ENCODE results near the gene EPG5. TPM values are rescaled to one million over a fixed set of nuclear protein-coding genes. Genes with fewer than 3 reads are reported as not detected.
A peak's percentile ranks its signal among the peaks of the same experiment; 100 is the strongest.
"Not testable (repeated sequence)": the region's sequence is repeated elsewhere in the genome, so short reads cannot be mapped to it uniquely, and the experiment has no call there.

Gene EPG5
- total and polyA plus RNA-seq, 7 experiments from 2014 or later: 6.3 to 54.8 (median 26.8) TPM

GRCh38 chr18:45854036-45854586, 113.0 kb downstream of the EPG5 start:
- H3K27me3 ChIP-seq (ENCODE audit: control insufficient read depth in 2 of 2, insufficient read depth in 2 of 2, low read length in 2 of 2): no peaks in the 10 kb centered on the region
- CTCF ChIA-PET: interaction anchor here (0.6 kb wide), 1 partner anchor 1280 kb away, joined by 3 read pairs; no protein-coding TSS in a partner anchor
- POLR2A ChIA-PET: no interaction called here
- H3K9me3 ChIP-seq (ENCODE audit: control insufficient read depth in 2 of 3, low read length in 3 of 3): no peaks in the 10 kb centered on the region
- H3K27me3 Mint-ChIP-seq: no peaks in the 10 kb centered on the region
- no peak overlapping the region for H3K4me3 ChIP-seq (ENCODE audit: low read length)
- DNase-seq: no peak
- peaks cover 28 to 87% (median 49%) of the 10 kb centered on the region in 3 experiments for H3K36me3 ChIP-seq (ENCODE audit: control insufficient read depth in 2 of 3, insufficient read depth in 3 of 3, low read length in 3 of 3)
- no peaks in the 10 kb centered on the region for H3K4me1 ChIP-seq (ENCODE audit: control insufficient read depth in 2 of 2, insufficient read depth in 2 of 2, low read length in 2 of 2)
- H3K36me3 Mint-ChIP-seq: peaks cover 15 to 60% (median 36%) of the 10 kb centered on the region in 5 donors
- H3K9me3 Mint-ChIP-seq: no peaks in the 10 kb centered on the region
- peaks cover 0 to 2% (median 0%) of the 10 kb centered on the region in 7 donors for H3K4me1 Mint-ChIP-seq
- H3K4me3 Mint-ChIP-seq: no peak overlapping the region
- intact Hi-C loops (cut with micrococcal nuclease): no loop called here
- H3K27ac Mint-ChIP-seq: peak overlapping the region in 3 of 9 donors; percentile 14 to 67 (median 61)
- ATAC-seq: no peak
- no peak overlapping the region for H3K27ac ChIP-seq (ENCODE audit: low read depth, low read length)

- no peaks in the 10 kb centered on the region for H3K27me3 ChIP-seq (ENCODE audit: control insufficient read depth in 2 of 2, insufficient read depth in 2 of 2, low read length in 2 of 2)
- intact Hi-C loops (cut with micrococcal nuclease): no loop called here
- H3K27ac ChIP-seq (ENCODE audit: low read depth, low read length): no peak overlapping the region
- no peaks in the 10 kb centered on the region for H3K27me3 Mint-ChIP-seq
- peak overlapping the region in 4 of 9 donors; percentile 10 to 86 (median 17) for H3K27ac Mint-ChIP-seq
- ATAC-seq (no peak), DNase-seq (no peak)
- ChIA-PET POLR2A (no interaction called here), CTCF (no interaction called here)
- H3K36me3 Mint-ChIP-seq: peaks cover 15 to 50% (median 29%) of the 10 kb centered on the region in 5 donors
- peaks cover 0 to 2% (median 0%) of the 10 kb centered on the region in 7 donors for H3K4me1 Mint-ChIP-seq
- no peaks in the 10 kb centered on the region for H3K9me3 Mint-ChIP-seq
- H3K4me3 Mint-ChIP-seq: no peak overlapping the region
- no peaks in the 10 kb centered on the region for H3K4me1 ChIP-seq (ENCODE audit: control insufficient read depth in 2 of 2, insufficient read depth in 2 of 2, low read length in 2 of 2)
- no peaks in the 10 kb centered on the region for H3K9me3 ChIP-seq (ENCODE audit: control insufficient read depth in 2 of 3, low read length in 3 of 3)
- H3K4me3 ChIP-seq (ENCODE audit: low read length): no peak overlapping the region
- H3K36me3 ChIP-seq (ENCODE audit: control insufficient read depth in 2 of 3, insufficient read depth in 3 of 3, low read length in 3 of 3): peaks cover 15 to 74% (median 35%) of the 10 kb centered on the region in 3 experiments
Observed at GRCh38 chr18:45852631-45853030, 114.5 kb downstream of the EPG5 start.

GRCh38 chr18:45851161-45851925, 115.8 kb downstream of the EPG5 start:
- ATAC-seq (no peak), DNase-seq (no peak)
- H3K27me3 Mint-ChIP-seq: no peaks in the 10 kb centered on the region
- peaks cover 15 to 45% (median 24%) of the 10 kb centered on the region in 5 donors for H3K36me3 Mint-ChIP-seq
- no peaks in the 10 kb centered on the region for H3K9me3 Mint-ChIP-seq
- H3K4me3 Mint-ChIP-seq: no peak overlapping the region
- POLR2A ChIA-PET: interaction anchor here (0.7 kb wide), 1 partner anchor 393 kb away, joined by 3 read pairs; no protein-coding TSS in a partner anchor
- H3K9me3 ChIP-seq (ENCODE audit: control insufficient read depth in 2 of 3, low read length in 3 of 3): no peaks in the 10 kb centered on the region
- peaks cover 0 to 2% (median 0%) of the 10 kb centered on the region in 7 donors for H3K4me1 Mint-ChIP-seq
- H3K27ac ChIP-seq (ENCODE audit: low read depth, low read length): no peak overlapping the region
- no peaks in the 10 kb centered on the region for H3K27me3 ChIP-seq (ENCODE audit: control insufficient read depth in 2 of 2, insufficient read depth in 2 of 2, low read length in 2 of 2)
- intact Hi-C loops (cut with micrococcal nuclease): no loop called here
- H3K4me1 ChIP-seq (ENCODE audit: control insufficient read depth in 2 of 2, insufficient read depth in 2 of 2, low read length in 2 of 2): no peaks in the 10 kb centered on the region
- CTCF ChIA-PET: interaction anchor here (1.2 kb wide), 1 partner anchor 187 kb away, joined by 3 read pairs; no protein-coding TSS in a partner anchor
- H3K27ac Mint-ChIP-seq: peak overlapping the region in 4 of 9 donors; percentile 11 to 77 (median 59)
- peaks cover 15 to 62% (median 29%) of the 10 kb centered on the region in 3 experiments for H3K36me3 ChIP-seq (ENCODE audit: control insufficient read depth in 2 of 3, insufficient read depth in 3 of 3, low read length in 3 of 3)
- H3K4me3 ChIP-seq (ENCODE audit: low read length): no peak overlapping the region

- CTCF ChIA-PET: interaction anchor here (0.6 to 1.2 kb wide), 3 partner anchors 27 to 186 kb away, joined by 3 read pairs; no protein-coding TSS in a partner anchor
- Histone ChIP-seq H3K27ac (ENCODE audit: low read depth, low read length) (no peak overlapping the region), H3K4me3 (ENCODE audit: low read length) (no peak overlapping the region), H3K9me3 (ENCODE audit: control insufficient read depth in 2 of 3, low read length in 3 of 3) (no peaks in the 10 kb centered on the region), H3K27me3 (ENCODE audit: control insufficient read depth in 2 of 2, insufficient read depth in 2 of 2, low read length in 2 of 2) (no peaks in the 10 kb centered on the region), H3K4me1 (ENCODE audit: control insufficient read depth in 2 of 2, insufficient read depth in 2 of 2, low read length in 2 of 2) (no peaks in the 10 kb centered on the region), H3K36me3 (ENCODE audit: control insufficient read depth in 2 of 3, insufficient read depth in 3 of 3, low read length in 3 of 3) (peaks cover 9 to 49% (median 18%) of the 10 kb centered on the region in 3 experiments)
- intact Hi-C loops (cut with micrococcal nuclease): no loop called here
- H3K36me3 Mint-ChIP-seq: peaks cover 8 to 32% (median 19%) of the 10 kb centered on the region in 5 donors
- no peaks in the 10 kb centered on the region for H3K27me3 Mint-ChIP-seq
- POLR2A ChIA-PET: no interaction called here
- no peaks in the 10 kb centered on the region for H3K9me3 Mint-ChIP-seq
- H3K27ac Mint-ChIP-seq: peak overlapping the region in 1 of 9 donors; percentile 54
- H3K4me3 Mint-ChIP-seq: no peak overlapping the region
- peak; percentile 32 for ATAC-seq
- peaks cover 0 to 2% (median under 1%) of the 10 kb centered on the region in 7 donors for H3K4me1 Mint-ChIP-seq
- DNase-seq: no peak
Observed at GRCh38 chr18:45850021-45850420, 117.1 kb downstream of the EPG5 start.

GRCh38 chr18:45849529-45849928, 117.6 kb downstream of the EPG5 start:
- intact Hi-C loops (cut with micrococcal nuclease): loop anchor here in 1 of 2 donors (1.0 kb wide), 1 partner anchor 158 kb away; no protein-coding TSS in a partner anchor
- H3K4me1 ChIP-seq (ENCODE audit: control insufficient read depth in 2 of 2, insufficient read depth in 2 of 2, low read length in 2 of 2): no peaks in the 10 kb centered on the region
- DNase-seq (no peak), ATAC-seq (no peak)
- H3K36me3 ChIP-seq (ENCODE audit: control insufficient read depth in 2 of 3, insufficient read depth in 3 of 3, low read length in 3 of 3): peaks cover 9 to 46% (median 14%) of the 10 kb centered on the region in 3 experiments
- ChIA-PET CTCF (interaction anchor here (0.6 kb wide), 1 partner anchor 26 kb away, joined by 3 read pairs; no protein-coding TSS in a partner anchor), POLR2A (no interaction called here)
- Mint-ChIP-seq H3K9me3 (no peaks in the 10 kb centered on the region), H3K27me3 (no peaks in the 10 kb centered on the region), H3K4me1 (peaks cover 0 to 6% (median 4%) of the 10 kb centered on the region in 7 donors), H3K36me3 (peaks cover 8 to 31% (median 19%) of the 10 kb centered on the region in 5 donors), H3K27ac (peak overlapping the region in 2 of 9 donors; percentile 12 to 32), H3K4me3 (no peak overlapping the region)
- H3K27ac ChIP-seq (ENCODE audit: low read depth, low read length): no peak overlapping the region
- H3K4me3 ChIP-seq (ENCODE audit: low read length): no peak overlapping the region
- no peaks in the 10 kb centered on the region for H3K27me3 ChIP-seq (ENCODE audit: control insufficient read depth in 2 of 2, insufficient read depth in 2 of 2, low read length in 2 of 2)
- H3K9me3 ChIP-seq (ENCODE audit: control insufficient read depth in 2 of 3, low read length in 3 of 3): no peaks in the 10 kb centered on the region

GRCh38 chr18:45848643-45849042, 118.5 kb downstream of the EPG5 start:
- ATAC-seq; H3K9me3 ChIP-seq (ENCODE audit: control insufficient read depth in 2 of 3, low read length in 3 of 3); H3K4me1 ChIP-seq (ENCODE audit: control insufficient read depth in 2 of 2, insufficient read depth in 2 of 2, low read length in 2 of 2); H3K4me3 Mint-ChIP-seq; H3K9me3 Mint-ChIP-seq; H3K27me3 Mint-ChIP-seq; DNase-seq; H3K27ac ChIP-seq (ENCODE audit: low read depth, low read length); H3K27me3 ChIP-seq (ENCODE audit: control insufficient read depth in 2 of 2, insufficient read depth in 2 of 2, low read length in 2 of 2); H3K4me3 ChIP-seq (ENCODE audit: low read length): not testable (repeated sequence)
- H3K4me1 Mint-ChIP-seq: peaks cover 0 to 11% (median 4%) of the 10 kb centered on the region in 7 donors
- peaks cover 8 to 38% (median 9%) of the 10 kb centered on the region in 3 experiments for H3K36me3 ChIP-seq (ENCODE audit: control insufficient read depth in 2 of 3, insufficient read depth in 3 of 3, low read length in 3 of 3)
- intact Hi-C loops (cut with micrococcal nuclease): loop anchor here in 1 of 2 donors (1.0 kb wide), 1 partner anchor 157 kb away; no protein-coding TSS in a partner anchor
- CTCF ChIA-PET: interaction anchor here (0.8 kb wide), 1 partner anchor 186 kb away, joined by 3 read pairs; no protein-coding TSS in a partner anchor
- peak overlapping the region in 2 of 9 donors; percentile 2 to 12 for H3K27ac Mint-ChIP-seq
- H3K36me3 Mint-ChIP-seq: peaks cover 8 to 26% (median 19%) of the 10 kb centered on the region in 5 donors
- POLR2A ChIA-PET: interaction anchor here (0.7 kb wide), 1 partner anchor 47 kb away, joined by 4 read pairs; no protein-coding TSS in a partner anchor

Data from naive thymus-derived CD4-positive, alpha-beta T cell (primary cell).